ENCODE data around the gene CD2AP. TPM values are rescaled to one million over a fixed set of nuclear protein-coding genes. Genes with fewer than 3 reads are reported as not detected.

Gene CD2AP
- total and polyA plus RNA-seq, 7 donors, result 17.7 to 80.2 (median 21.8) TPM

DNA sequence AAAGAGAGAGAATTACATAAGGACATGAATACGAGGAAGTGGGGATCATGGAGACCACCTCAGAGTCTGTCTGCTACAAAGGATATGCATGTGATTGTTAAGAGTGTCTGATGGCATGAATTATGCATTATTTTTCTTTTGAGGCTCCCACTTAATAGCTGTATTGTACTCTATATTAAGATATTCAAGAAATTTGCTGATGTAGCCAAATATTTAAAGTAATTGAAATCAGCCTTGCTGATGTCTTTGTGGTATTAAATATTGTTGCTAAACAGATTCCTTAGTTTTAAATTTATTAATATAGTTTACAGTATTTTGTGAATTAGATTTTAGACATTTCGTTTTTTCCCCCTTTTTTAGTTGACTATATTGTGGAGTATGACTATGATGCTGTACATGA is 25.3 kb downstream of the CD2AP start:
- 71 to 81% methylated on average over 2 of the region's 2 CpGs for WGBS, 2 donors
- intact Hi-C loops (cut with DNase I), result no loop called here
- H3K4me3 ChIP-seq, result no peak overlapping the region
- H3K27ac ChIP-seq, result no peak overlapping the region
- TF ChIP-seq POLR2AphosphoS5 (IDR thresholded peaks at IDR 0.05) (no peak), EP300 (IDR thresholded peaks at IDR 0.05) (no peak), POLR2A (IDR thresholded peaks at IDR 0.05) (no peak)
- TF ChIP-seq, protein P1, sequence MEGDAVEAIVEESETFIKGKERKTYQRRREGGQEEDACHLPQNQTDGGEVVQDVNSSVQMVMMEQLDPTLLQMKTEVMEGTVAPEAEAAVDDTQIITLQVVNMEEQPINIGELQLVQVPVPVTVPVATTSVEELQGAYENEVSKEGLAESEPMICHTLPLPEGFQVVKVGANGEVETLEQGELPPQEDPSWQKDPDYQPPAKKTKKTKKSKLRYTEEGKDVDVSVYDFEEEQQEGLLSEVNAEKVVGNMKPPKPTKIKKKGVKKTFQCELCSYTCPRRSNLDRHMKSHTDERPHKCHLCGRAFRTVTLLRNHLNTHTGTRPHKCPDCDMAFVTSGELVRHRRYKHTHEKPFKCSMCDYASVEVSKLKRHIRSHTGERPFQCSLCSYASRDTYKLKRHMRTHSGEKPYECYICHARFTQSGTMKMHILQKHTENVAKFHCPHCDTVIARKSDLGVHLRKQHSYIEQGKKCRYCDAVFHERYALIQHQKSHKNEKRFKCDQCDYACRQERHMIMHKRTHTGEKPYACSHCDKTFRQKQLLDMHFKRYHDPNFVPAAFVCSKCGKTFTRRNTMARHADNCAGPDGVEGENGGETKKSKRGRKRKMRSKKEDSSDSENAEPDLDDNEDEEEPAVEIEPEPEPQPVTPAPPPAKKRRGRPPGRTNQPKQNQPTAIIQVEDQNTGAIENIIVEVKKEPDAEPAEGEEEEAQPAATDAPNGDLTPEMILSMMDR (IDR thresholded peaks at IDR 0.05), result no peak
- no peaks in the 10 kb centered on the region for H3K27me3 ChIP-seq
- no peak for DNase-seq
- peaks cover 0 to 16% (median 11%) of the 10 kb centered on the region in 4 donors for H3K4me1 ChIP-seq
- H3K9me3 ChIP-seq, result no peaks in the 10 kb centered on the region
- peaks cover 0 to 6% (median 0%) of the 10 kb centered on the region in 4 donors for H3K36me3 ChIP-seq

DNA sequence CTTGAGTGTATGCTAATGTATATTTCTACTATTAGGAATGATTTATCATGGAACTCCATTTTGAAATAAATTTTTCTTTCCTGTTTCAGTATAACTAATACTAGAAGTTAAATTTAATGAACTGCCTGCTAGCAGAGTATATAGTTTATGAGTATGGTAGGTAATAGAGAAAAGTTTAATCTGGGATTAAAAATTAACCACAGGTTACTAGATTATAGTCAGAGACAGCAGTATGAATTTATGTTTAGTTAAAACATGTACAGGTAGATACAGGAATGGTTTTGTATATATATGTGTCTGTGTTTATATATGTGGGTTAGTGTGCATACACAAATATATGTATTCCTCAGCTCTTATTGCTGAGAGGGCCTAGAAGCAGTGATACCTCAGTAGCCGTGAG is 32.3 kb downstream of the CD2AP start:
- Histone ChIP-seq H3K27ac (no peak overlapping the region), H3K4me1 (no peaks in the 10 kb centered on the region), H3K27me3 (no peaks in the 10 kb centered on the region), H3K4me3 (no peak overlapping the region), H3K36me3 (peaks cover 0 to 7% (median 0%) of the 10 kb centered on the region in 4 donors), H3K9me3 (peaks cover 0 to 2% (median 0%) of the 10 kb centered on the region in 4 donors)
- no peak for TF ChIP-seq POLR2A (IDR thresholded peaks at IDR 0.05)
- TF ChIP-seq, protein P1 (IDR thresholded peaks at IDR 0.05), result no peak
- TF ChIP-seq EP300 (IDR thresholded peaks at IDR 0.05), result no peak
- no peak for TF ChIP-seq POLR2AphosphoS5 (IDR thresholded peaks at IDR 0.05)
- intact Hi-C loops (cut with DNase I), result no loop called here
- 19 to 78% methylated on average over 1 of the region's 1 CpG for WGBS, 2 donors
- no peak for DNase-seq

DNA sequence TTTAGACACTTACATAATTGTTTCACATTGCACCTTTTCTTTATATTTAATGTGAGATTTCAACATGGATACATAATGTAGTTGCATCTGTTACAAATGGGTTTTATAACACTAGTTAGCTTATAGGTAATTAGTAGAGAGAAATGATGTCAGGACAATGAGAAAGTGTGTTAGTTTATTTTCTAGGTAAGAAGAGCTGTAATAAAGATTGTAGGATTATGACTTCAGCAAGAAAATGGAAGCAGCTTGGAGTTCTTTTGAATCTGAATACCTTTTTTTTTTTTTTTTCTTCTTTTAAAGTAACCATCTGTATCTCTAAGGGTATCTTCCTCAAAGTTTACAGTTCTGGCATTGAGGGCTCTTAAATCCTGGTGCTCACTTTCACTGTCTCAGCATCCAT is 35.3 kb downstream of the CD2AP start:
- intact Hi-C loops (cut with DNase I), result no loop called here
- peaks cover 0 to 2% (median 0%) of the 10 kb centered on the region in 4 donors for H3K9me3 ChIP-seq
- H3K4me3 ChIP-seq, result no peak overlapping the region
- no peaks in the 10 kb centered on the region for H3K4me1 ChIP-seq
- no peak overlapping the region for H3K27ac ChIP-seq
- peaks cover 0 to 7% (median 0%) of the 10 kb centered on the region in 4 donors for H3K36me3 ChIP-seq
- no peak for TF ChIP-seq EP300 (IDR thresholded peaks at IDR 0.05)
- TF ChIP-seq, protein P1 (IDR thresholded peaks at IDR 0.05), result no peak
- TF ChIP-seq POLR2A (IDR thresholded peaks at IDR 0.05), result no peak
- TF ChIP-seq POLR2AphosphoS5 (IDR thresholded peaks at IDR 0.05), result no peak
- no peak for DNase-seq
- H3K27me3 ChIP-seq, result no peaks in the 10 kb centered on the region

DNA sequence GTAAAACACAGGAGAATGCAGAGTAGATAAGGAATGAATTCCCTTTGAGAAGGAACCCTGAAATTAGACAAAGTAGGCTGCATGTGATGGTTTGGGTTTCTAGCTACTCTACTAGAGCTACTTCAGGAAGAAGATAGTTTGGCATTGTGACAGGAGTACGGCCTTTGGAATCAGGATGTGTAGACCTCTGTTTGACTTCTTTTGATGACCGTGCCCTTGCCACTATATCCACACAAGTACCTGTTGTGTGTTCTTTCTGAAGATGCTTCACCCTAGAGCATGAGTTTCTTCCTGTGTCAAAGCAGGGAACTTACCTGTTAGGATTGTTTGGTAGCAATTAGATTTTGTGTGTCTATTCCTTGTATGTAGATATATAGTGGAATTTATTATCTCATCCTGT is 41.7 kb downstream of the CD2AP start:
- H3K4me1 ChIP-seq, result peaks cover 0 to 7% (median 6%) of the 10 kb centered on the region in 4 donors
- DNase-seq, result no peak
- H3K36me3 ChIP-seq, result no peaks in the 10 kb centered on the region
- TF ChIP-seq POLR2A (IDR thresholded peaks at IDR 0.05), result no peak
- no peak for TF ChIP-seq EP300 (IDR thresholded peaks at IDR 0.05)
- TF ChIP-seq, protein P1 (IDR thresholded peaks at IDR 0.05), result no peak
- no peak for TF ChIP-seq POLR2AphosphoS5 (IDR thresholded peaks at IDR 0.05)
- no peak overlapping the region for H3K27ac ChIP-seq
- no peaks in the 10 kb centered on the region for H3K27me3 ChIP-seq
- intact Hi-C loops (cut with DNase I), result no loop called here
- H3K9me3 ChIP-seq, result no peaks in the 10 kb centered on the region
- no peak overlapping the region for H3K4me3 ChIP-seq
- 19 to 59% methylated on average over 2 of the region's 2 CpGs for WGBS, 2 donors

DNA sequence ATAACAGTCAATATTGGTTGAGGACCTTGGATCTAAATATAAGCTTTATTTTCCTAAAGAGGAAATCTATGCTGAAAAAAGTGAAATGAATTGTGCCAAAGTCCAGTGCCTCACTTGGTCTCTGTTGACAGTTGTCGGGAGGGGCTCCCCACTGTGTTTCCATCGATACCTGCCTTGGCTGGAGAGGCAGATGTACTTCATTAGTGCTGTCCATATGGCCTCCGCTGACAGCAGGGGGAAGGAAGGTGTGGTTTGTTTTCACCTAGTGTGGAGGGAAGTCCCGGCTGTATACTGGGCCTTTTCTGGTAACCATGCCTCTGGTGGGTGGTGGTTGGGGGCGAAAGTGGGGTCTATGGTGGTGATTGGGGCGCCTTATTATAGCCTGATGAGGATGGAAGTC is 42.7 kb downstream of the CD2AP start:
- no peak for DNase-seq
- 27 to 66% methylated on average over 6 of the region's 6 CpGs for WGBS, 2 donors
- H3K27me3 ChIP-seq, result no peaks in the 10 kb centered on the region
- no peak overlapping the region for H3K4me3 ChIP-seq
- no peaks in the 10 kb centered on the region for H3K36me3 ChIP-seq
- no peaks in the 10 kb centered on the region for H3K9me3 ChIP-seq
- TF ChIP-seq EP300 (IDR thresholded peaks at IDR 0.05) (no peak), POLR2AphosphoS5 (IDR thresholded peaks at IDR 0.05) (no peak), POLR2A (IDR thresholded peaks at IDR 0.05) (no peak)
- TF ChIP-seq, protein P1 (IDR thresholded peaks at IDR 0.05), result no peak
- H3K27ac ChIP-seq, result no peak overlapping the region
- intact Hi-C loops (cut with DNase I), result no loop called here
- H3K4me1 ChIP-seq, result peaks cover 0 to 15% (median 9%) of the 10 kb centered on the region in 4 donors

All from sigmoid colon (tissue), 7 donors.